GM19455 (cell line): Measurements from ENCODE around the gene RPS2.
"Not testable (repeated sequence)": the region's sequence is repeated elsewhere in the genome, so short reads cannot be mapped to it uniquely, and the experiment has no call there.

ENCODE experiments used
- ATAC-seq: cut with Tn5 transposase; IDR thresholded peaks from one replicate; pipeline ENCODE4 v1.9.1; 2021; ENCODE audit not compliant: unreplicated experiment

The RPS2 gene

GRCh38 chr16:1920727-1921171, 43.9 kb downstream of the RPS2 start:
- no peak for ATAC-seq

DNA sequence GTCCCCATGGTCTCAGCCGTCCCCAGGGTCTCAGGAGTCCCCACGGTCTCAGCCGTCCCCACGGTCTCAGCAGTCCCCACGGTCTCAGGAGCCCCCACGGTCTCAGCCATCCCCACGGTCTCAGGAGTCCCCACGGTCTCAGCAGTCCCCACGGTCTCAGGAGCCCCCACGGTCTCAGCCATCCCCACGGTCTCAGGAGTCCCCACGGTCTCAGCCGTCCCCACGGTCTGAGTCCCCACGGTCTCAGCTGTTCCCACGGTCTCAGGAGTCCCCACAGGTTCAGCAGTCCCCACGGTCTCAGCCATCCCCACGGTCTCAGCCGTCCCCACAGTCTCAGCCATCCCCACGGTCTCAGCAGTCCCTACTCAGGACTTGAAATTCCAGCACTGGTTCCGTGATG, 44.5 kb downstream of the RPS2 start:
- not testable (repeated sequence) for ATAC-seq

DNA sequence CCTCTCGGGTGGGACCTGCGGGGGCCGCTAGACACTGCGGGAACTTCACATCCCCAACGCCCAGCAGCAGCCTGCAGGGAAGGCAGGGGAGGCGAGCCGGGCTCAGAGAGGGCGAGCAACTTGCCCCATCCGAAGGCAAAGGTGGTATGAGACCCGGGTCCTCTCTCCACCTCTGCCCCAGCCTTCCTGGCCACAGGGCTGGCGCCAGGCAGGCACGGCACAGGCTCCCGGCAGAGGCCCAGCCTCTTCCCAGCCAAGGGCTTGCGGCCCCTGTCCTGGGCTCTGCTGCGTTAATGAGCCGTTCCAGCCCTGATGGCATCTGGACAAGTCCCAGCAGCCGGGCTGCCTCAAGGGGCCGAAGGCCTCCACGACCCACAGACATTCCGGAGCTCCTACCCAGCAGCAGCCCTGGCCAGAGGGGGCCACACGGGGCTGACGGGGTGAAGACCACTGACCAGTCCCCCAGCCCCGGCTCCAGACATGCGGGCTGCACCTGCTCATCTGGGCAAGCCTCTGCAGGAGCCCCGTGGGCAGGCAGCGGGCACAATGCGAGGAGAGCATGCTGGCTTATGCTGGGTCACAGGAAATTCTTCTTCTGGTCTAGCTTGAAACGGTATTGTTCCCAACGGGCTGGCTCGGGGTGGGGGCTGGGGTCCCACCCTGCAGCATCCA, 45.2 kb downstream of the RPS2 start:
- ATAC-seq, result no peak

GRCh38 chr16:1918351-1919326, 46.0 kb downstream of the RPS2 start, which contains the start of gene HS3ST6:
Gene HS3ST6 (minus strand): TSS chr16:1918415. CDS start chr16:1918323, 92 bp downstream.
- no peak for ATAC-seq

DNA sequence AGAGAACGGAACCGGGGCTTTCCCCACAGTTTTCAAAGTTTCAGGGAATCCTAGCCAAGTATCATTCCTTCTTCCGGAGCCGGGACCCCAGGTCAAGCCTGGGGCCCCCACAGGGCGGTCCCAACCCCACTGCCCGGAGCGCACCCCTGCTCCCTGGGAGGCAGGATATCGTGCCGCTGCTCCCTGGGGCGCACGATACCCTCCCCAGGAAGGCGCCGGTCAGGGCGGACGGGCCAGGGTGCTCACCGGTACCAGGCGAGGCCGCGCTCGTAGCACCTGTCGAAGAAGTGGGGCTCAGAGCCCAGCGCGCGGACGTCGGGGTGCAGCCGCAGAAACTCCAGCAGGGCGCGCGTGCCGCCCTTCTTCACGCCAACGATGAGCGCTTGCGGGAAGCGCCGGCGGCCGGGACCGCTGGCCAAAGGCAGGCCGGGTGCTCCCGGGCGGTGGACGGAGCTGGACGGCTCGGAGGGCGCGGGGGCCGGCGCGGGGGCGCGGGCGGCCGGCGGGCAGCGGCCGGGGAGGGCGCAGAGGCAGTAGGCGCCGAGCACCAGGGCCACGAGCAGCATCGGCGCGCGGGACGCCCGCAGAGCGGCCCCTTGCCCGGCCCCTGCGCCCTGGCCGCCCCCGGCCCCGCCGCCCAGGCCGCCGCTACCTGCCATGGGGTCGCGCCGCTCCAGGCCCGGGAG, 46.8 kb downstream of the RPS2 start:
- no peak for ATAC-seq

GRCh38 chr16:1917056-1917664, 47.5 kb downstream of the RPS2 start:
- ATAC-seq, result no peak

DNA sequence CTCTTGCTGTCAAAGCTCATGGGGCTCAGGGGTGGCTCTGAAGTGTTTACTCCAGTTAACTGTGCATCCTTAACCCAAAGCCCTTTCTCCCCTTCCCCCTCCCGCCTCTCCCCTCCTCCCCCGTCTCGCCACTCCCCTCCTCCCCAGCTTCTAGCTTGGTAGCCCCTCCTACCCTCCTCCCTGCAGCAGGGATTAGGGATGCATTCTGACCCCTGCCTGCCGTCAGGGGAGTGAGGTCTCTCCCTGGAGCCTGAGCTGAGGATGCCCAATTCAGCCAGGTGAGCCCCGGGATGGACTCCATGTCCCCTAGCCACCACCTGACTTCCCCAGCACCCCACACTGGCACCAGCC, 48.0 kb downstream of the RPS2 start:
- no peak for ATAC-seq

- no peak for ATAC-seq
Observed at GRCh38 chr16:1915732-1916639, 48.6 kb downstream of the RPS2 start.

- no peak for ATAC-seq
Observed at GRCh38 chr16:1914988-1915387, 49.6 kb downstream of the RPS2 start.

GRCh38 chr16:1914084-1914608, 50.5 kb downstream of the RPS2 start:
- ATAC-seq, result no peak

GRCh38 chr16:1913327-1914083, 51.1 kb downstream of the RPS2 start:
- ATAC-seq, result no peak

- no peak for ATAC-seq
Observed at GRCh38 chr16:1912215-1912543, 52.4 kb downstream of the RPS2 start.
